Measurements from ENCODE around the gene ICAM1.

The ICAM1 gene

DNA sequence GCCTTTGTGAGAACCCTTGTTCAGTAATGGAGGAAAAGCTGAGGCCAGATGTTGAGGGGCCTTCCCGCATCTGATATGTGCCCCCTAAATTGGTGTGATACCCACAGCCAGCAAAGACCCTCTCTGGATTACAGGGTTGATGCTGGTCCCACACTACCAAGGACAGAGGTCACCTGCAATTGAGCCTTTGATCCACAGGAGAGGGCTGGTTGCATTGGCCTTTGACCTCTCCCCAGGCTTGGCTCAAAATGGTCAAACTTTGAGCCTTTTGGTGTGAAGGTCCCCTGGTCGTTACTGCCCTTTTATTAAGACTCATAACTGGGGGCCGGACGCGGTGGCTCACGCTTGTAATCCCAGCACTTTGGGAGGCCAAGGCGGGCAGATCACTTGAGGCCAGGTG lies 27.3 kb upstream of the ICAM1 start:
- DNase-seq = no peak

DNA sequence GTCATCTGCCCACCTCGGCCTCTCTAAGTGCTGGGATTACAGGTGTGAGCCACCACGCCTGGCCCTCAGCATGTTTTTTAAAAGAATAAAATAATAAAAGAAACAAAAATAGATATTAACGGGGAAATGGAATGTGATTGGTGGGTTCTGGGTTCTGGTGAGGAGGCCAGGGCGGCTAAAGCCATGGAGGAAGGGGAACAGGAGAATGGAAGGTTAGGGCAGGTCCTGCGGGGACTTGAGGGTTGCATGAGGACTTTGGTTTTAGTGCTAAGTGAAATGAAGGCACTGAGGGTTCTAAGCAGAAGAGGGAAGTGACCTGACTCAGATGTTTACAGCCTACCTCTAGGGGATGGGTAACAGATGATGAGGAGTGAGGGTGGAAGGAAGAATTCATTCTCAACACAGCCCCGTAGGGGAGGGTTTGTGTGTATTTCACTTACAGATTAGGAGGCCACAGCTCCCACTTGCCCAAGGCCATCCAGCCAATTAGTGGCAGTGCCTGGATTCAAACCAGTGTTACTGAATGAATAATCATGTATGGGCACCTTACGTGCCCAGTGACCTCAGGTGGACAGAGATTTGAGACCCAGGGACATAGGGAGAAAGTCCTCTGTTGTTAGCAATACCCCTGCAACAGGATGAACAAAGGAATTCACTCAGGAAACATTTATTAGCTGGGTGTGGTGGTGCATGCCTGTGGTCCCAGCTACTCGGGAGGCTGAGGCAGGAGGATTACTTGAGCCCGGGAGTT lies 25.6 kb upstream of the ICAM1 start:
- DNase-seq = no peak

DNA sequence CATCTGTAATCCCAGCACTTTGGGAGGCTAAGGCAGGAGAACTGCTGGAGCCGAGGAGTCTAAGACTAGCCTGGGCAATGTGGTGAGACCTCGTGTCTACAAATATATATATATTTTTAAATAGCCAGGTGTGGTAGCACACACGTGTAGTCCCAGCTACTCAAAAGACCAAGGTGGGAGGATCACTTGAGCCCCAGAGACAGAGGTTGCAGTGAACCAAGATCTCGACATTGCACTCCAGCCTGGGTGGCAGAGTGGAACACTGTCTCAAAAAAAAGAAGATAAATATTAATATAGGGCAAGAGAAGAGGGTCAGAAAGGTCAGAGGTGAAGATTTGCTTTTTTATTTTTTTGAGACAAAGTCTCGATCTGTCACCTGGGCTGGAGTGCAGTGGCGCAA lies 24.4 kb upstream of the ICAM1 start:
- DNase-seq = no peak

DNA sequence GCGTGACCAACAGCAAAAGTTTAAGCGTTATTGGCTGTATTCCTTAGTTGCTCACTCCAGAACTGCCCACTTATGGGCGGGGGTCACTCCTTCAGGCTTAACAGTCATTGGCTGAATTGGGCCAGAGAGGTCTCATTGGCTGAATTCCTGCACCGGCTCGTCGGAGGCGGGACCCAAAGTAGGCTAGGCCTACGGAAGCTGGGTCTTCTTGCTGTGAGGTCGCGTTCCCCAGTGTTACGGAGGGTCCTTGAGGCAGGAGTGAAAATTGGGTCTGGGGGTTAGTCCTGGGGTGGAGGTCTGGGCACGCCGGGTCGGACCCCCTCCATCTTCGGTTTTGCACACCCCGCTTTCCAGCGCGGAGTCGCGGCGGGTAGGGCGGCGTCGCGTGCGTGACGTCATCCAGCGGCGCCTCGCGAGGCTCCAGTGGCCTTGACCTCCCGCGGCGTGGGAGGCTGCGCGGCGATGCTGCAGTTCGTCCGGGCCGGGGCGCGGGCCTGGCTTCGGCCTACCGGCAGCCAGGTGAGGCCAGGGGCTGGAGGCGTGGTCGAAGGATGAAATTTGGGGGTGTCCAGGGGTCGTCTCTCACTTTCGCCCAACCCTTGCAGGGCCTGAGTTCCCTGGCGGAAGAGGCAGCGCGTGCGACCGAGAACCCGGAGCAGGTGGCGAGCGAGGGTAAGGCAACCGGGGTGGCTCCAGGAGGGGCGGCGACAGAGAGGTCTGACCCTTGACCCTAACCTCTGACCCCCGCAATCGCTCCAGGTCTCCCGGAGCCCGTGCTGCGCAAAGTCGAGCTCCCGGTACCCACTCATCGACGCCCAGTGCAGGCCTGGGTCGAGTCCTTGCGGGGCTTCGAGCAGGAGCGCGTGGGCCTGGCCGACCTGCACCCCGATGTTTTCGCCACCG lies 18.9 kb upstream of the ICAM1 start, which contains the start of gene MRPL4:
TSS of gene MRPL4 (plus strand) at position 423 of the 903 bp plus-strand sequence. CDS start at position 463, 40 bp downstream.
- peak; percentile 98 for DNase-seq

DNA sequence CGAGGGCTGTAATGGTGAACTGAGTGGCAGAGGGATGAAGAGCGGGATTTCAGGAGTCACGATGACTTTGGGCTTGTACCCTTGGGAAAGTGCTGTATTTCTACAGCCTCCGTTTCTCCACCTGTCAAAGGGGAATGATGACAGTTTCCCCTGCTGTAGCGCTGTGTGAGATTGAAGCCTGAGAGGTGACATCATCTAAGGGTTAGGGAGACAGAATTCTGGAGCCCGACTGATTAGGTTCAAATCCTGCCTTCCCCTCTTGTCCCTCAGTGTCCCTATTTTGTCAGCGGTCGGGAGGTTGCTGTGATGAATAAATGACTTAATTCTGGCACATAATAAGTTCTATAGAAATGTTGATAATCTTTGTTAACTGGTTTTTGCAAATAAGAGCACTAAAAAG lies 18.2 kb upstream of the ICAM1 start:
- no peak for DNase-seq

DNA sequence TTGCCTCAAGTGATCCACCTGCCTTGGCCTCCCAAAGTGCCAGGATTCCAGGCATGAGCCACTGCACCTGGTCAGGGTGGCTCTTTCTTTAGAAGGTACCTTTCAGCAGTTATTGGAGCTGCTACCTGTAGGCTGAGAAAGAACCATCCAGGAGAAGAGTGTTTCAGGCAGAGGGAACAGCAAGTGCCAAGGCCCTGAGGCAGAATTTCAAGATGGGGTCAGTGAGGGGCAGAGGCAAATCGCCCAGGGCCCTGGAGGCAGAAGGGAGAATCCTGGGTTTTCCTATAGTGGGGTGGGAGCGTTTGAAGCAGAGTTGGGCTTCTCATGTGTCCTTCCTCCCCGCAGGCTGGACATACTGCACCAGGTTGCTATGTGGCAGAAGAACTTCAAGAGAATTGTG lies 16.7 kb upstream of the ICAM1 start:
- no peak for DNase-seq

DNA sequence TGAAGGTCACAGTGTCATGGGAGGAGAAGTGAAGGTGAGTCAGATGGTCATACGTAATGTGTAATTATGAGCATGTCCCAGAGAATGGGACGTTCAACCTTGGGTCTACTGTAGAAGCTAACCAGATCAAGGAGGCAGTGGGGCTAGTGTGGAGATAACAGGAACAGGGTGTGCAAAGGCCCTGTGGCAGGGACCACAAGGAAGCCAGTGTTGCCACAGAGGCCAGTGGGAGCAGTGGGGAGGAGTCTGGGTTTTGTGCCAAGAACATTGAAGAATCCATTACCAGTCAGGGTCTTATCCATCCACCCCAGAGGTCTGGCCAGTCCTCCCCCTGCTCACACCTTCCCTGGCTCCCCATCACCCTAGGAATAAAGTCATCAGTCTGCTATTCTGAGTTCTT lies 15.6 kb upstream of the ICAM1 start:
- no peak for DNase-seq

DNA sequence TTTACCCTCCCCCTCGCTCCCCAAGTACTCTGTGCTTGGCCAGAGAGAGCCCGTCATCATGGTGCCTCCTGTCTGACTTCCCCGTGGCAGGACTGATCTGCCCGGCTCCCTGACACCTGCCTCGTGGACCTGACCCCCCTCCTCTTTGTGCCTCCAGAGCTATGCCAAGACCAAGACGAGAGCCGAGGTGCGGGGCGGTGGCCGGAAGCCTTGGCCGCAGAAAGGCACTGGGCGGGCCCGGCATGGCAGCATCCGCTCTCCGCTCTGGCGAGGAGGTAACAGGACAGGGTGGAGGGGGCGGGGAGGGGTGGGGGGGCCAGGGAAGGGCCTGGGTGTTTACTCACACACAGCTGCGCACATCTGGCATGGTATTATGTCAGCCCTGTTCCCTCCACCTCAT lies 14.4 kb upstream of the ICAM1 start:
- DNase-seq = no peak

DNA sequence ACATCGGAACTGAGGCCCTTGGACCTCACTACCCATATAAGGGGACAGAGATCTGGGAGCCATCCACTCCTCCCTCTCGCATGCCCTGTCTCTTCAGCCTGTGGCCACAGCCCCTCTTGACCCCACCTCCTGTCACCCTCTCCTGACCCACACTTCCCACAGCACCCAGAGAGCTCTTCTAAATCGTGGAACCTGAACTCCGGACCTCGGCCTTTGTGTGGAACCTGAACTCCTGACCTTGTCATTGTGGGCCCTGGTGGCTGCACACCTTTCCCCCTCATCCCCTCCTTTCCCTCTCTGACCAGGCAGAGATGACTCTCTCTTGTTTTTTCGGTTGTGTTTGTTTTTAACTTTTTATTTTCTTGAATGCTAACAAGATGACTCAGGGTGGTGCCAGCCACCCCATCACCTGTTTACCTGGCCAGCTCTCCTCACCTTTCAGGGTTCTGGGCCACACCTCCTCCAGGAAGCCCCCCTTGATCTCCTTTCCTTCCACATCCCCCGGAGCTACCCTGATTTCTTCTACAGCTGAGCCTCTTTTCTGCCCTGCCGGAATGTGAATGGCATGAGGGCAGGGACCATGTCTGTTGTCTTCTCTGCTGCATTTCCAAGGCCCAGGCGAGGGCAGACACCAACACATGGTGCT lies 13.8 kb upstream of the ICAM1 start:
- no peak for DNase-seq

DNA sequence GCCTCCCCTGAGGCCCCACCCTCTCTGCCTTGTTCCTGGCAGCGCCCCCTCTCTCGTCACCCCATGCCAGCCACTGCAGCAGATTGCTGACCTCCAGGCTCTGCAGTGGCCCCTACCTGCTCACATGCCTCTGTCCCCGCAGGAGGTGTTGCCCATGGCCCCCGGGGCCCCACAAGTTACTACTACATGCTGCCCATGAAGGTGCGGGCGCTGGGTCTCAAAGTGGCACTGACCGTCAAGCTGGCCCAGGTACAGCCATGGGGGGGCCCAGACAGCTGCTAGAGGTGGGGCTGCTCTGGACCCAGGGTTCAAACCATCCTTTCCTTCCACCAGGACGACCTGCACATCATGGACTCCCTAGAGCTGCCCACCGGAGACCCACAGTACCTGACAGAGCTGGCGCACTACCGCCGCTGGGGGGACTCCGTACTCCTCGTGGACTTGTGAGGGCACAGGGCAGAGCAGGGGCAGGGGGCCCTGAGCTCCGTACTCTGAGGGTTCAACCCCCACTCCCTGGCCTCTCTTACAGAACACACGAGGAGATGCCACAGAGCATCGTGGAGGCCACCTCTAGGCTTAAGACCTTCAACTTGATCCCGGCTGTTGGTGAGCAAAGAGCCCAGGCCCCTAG lies 12.7 kb upstream of the ICAM1 start:
- no peak for DNase-seq

DNA sequence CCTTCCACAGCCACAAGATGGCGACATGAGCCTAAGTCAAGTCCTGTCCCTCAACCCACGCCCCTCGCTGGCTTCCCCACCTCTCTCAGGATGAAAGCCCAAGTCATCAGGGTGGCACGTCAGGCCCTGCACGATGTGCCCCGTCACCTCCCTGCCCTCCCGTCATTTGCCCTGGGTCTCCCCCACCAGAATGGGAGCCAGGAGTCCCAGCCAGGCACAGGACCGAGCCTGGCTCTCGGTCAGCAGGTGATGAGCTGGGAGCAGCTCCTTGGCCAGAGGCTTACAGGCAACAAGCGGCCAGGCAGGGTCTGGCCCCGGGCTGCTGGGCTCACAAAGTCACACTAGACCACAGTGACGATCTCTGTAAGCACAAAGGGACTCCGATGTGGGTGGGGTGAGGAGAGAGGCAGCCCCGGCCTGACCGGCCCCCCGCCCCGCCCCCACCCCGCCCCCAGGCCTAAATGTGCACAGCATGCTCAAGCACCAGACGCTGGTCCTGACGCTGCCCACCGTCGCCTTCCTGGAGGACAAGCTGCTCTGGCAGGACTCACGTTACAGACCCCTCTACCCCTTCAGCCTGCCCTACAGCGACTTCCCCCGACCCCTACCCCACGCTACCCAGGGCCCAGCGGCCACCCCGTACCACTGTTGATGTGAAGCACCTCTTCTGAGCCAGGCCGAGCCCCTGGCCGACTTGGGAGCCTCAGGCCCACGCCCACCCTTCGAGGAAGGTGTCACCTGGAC lies 11.6 kb upstream of the ICAM1 start:
- DNase-seq = peak; percentile 95

DNA sequence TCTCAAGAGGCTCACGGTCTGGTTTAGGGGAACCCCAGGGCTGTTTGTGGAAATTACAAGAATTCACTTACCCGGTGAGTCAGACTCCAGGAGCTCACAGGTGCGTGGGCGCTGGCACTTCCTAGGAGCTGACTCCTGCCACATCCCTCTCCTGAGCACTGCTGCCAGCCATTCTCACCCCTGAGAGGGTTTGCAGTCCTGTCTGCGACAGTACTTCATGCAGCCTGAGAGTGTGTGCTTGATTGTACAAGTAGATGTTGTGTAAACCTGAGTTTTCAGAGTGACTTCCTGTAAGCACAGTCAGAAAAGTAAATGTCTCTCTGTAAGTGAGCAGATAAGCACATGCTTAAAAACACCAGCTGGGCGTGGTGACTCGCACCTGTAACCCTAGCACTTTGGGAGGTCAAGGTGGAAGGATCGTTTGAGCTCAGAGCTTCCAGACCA lies 10.8 kb upstream of the ICAM1 start:
- DNase-seq = peak; percentile 78

DNA sequence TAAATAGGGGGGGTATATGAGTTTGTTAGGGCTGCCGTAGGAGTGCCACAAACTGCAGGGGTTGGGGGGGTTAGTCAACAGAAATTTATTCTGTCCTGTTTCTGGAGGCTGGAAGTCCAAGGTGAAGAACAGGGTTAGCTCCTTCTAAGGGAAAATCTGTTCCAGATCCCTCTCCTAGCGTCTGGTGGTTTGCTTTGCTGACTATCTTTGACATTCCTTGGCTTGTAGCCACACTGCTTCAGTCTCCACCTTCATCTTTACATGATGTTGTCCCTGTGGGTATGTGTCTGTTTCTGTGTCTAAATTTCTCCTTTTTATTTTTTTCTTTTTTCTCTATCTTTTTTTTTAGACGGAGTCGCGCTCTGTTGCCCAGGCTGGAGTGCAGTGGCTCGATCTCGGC lies 8.1 kb upstream of the ICAM1 start:
- DNase-seq = no peak

DNA sequence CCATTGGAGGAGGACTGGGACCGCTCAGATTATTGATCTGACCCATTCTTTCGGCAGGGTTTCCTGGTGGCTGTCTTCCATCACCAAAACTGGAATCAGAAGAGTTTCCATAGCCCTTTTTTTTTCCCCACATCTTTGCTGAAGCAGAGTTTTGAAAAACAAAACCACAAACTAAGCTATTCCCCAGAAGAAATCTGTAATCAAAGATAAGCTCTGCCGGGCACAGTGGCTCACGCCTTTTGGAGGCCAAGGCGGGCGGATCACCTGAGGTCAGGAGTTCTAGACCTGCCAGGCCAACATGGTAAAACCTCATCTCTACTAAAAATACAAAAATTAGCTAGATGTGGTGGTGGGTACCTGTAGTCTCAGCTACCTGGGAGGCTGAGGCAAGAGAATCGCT lies 4.2 kb upstream of the ICAM1 start:
- no peak for DNase-seq

DNA sequence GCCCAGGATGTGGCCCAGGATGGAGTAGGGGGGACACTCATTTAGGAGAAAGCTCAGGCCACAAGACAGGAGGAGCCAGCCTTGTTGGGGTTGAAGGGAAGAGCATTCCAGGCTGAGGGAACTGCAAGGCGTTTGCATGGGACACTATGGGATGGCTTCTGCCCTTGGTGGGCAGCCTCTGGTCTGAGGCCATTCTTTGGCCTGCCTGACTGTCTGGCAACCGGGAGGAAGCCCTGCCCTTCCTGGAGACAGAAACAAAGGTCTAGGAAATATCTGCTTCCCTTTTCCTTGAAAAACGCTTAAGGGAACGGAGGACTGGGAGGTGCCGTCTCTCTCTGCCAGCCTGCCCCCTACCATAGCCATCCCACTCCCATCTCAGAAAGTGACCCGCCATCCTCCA lies 2.8 kb upstream of the ICAM1 start:
- no peak for DNase-seq

DNA sequence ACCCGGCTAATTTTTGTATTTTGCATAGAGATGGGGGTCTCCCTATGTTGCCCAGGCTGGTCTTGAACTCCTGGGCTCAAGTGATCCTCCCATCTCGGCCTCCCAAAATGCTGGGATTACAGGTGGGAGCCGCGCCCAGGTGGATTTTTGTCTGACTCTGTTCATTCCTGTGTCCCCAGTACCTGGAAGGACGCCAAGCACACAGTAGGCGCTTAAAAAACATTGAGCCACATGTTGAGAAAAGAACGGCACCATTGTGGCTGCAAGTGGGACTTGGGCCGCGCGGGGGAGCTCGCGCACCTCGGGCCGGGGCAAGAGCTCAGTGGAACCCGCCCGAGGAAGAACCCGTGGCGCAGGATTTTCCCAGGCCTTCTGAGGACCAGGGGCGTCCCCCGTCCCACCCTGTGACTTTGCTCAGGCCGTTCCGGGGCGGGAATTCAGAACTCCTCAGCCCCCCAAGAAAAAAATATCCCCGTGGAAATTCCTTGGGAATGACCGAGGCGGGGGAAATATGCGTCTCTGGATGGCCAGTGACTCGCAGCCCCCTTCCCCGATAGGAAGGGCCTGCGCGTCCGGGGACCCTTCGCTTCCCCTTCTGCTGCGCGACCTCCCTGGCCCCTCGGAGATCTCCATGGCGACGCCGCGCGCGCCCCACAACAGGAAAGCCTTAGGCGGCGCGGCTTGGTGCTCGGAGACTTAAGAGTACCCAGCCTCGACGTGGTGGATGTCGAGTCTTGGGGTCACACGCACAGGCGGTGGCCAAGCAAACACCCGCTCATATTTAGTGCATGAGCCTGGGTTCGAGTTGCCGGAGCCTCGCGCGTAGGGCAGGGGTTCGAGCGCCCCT lies 1.4 kb upstream of the ICAM1 start:
- DNase-seq = peak; percentile 77

DNA sequence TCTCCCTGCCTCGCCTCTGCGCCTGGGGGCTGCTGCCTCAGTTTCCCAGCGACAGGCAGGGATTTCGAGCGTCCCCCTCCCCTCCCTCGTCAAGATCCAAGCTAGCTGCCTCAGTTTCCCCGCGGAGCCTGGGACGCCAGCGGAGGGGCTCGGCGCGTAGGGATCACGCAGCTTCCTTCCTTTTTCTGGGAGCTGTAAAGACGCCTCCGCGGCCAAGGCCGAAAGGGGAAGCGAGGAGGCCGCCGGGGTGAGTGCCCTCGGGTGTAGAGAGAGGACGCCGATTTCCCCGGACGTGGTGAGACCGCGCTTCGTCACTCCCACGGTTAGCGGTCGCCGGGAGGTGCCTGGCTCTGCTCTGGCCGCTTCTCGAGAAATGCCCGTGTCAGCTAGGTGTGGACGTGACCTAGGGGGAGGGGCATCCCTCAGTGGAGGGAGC lies 722 bp upstream of the ICAM1 start:
- DNase-seq = peak; percentile 53

DNA sequence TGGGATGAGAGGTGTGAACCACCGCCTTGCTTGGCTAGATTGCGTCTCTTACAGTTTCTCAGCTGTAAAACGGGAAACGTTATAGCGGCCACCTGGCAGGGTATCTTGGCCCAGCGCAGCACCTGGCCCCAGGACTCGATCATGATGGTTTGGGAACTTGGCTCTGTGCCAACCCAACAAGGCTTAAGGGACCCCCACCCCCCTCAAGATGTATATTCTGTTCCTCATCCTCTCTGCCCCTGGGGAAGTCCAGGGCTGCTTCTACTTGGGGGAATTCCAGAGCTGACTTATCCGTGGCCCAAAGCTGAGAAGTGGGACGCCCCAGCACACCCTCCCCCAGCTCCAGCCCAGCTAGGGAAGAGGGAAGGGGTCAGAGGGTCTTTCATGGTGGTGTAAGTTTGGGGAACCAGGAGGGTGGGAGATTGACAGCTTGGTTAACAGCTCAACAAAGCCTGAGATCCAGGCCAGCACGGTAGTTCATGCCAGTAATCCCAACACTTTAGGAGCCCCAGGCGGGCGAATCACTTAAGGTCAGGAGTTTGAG lies 695 bp downstream of the ICAM1 start:
- DNase-seq = no peak

DNA sequence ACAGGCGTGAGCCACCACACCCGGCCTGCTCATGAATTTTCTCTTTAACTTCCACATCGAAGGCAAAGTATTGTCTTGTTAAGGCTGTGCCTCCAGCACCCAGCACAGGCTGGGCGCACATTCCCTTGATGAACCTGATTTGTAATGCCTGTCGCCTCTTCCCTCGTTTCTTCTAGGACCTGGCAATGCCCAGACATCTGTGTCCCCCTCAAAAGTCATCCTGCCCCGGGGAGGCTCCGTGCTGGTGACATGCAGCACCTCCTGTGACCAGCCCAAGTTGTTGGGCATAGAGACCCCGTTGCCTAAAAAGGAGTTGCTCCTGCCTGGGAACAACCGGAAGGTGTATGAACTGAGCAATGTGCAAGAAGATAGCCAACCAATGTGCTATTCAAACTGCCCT lies 3.7 kb downstream of the ICAM1 start:
- no peak for DNase-seq

DNA sequence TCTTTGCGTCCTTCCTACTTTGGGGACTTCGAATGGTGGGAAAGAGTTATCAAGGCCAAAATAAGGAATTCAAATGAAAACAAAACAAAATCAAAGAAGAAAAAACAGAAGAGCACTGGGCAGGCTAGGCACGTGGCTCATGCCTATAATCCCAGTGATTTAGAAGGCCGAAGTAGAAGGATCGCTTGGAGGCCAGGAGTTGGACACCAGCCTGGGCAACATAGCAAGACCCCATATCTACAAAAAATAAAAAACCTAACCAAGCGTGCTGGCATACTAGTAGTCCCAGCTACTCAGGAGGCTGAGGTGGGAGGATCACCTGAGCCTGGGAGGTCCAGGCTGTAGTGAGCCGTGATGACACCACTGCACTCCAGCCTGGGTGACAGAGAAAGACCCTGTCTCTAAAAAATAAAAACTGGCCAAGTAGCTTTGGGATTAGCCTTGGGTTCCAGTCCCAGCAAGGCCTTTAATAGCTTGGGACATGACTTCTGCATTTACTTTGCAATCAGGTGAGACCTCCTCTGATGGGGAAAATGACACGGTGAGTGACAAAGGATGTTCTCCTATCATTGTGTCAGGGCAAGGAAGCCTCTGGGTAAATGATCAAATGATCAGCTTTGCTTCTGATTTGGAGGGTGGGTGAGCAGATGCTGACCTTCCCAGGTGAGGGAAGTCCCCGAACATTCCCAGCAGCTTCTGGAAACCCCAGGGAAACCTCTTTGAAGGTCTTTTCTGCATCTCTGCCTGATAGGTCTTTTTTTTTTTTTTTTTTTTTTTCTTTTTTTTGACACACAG lies 7.1 kb downstream of the ICAM1 start:
- DNase-seq = no peak
